NCI-H2081 treated with DMSO at 0.1 percent for 48 hours (cell line): ENCODE results near the gene HTR1D.

Source experiments
- DNase-seq: peaks from one replicate; lab custom pipeline; 2025; lab: John Stamatoyannopoulos, UW

HTR1D gene

GRCh38 chr1:23150125-23150524 is 67.2 kb downstream of the HTR1D start:
- DNase-seq: no peak

- no peak for DNase-seq
Measured at GRCh38 chr1:23149114-23149513, 68.2 kb downstream of the HTR1D start.

- no peak for DNase-seq
Measured at GRCh38 chr1:23148084-23148483, 69.2 kb downstream of the HTR1D start.
